Activated CD8-positive, alpha-beta memory T cell treated with anti-CD3 and anti-CD28 coated beads, Interleukin-2, amount 50 U/mL, for 24 hours (primary cell): Measurements from ENCODE around the gene GAREM2.
A peak's percentile ranks its signal among the peaks of the same experiment; 100 is the strongest.
"Not testable (repeated sequence)": the region's sequence is repeated elsewhere in the genome, so short reads cannot be mapped to it uniquely, and the experiment has no call there.

Experiments used
- DNase-seq: peaks from one replicate; pipeline ENCODE4 v3.0.0-alpha.2; 2020; ENCODE audit errors: extremely low read depth

Gene GAREM2

DNA sequence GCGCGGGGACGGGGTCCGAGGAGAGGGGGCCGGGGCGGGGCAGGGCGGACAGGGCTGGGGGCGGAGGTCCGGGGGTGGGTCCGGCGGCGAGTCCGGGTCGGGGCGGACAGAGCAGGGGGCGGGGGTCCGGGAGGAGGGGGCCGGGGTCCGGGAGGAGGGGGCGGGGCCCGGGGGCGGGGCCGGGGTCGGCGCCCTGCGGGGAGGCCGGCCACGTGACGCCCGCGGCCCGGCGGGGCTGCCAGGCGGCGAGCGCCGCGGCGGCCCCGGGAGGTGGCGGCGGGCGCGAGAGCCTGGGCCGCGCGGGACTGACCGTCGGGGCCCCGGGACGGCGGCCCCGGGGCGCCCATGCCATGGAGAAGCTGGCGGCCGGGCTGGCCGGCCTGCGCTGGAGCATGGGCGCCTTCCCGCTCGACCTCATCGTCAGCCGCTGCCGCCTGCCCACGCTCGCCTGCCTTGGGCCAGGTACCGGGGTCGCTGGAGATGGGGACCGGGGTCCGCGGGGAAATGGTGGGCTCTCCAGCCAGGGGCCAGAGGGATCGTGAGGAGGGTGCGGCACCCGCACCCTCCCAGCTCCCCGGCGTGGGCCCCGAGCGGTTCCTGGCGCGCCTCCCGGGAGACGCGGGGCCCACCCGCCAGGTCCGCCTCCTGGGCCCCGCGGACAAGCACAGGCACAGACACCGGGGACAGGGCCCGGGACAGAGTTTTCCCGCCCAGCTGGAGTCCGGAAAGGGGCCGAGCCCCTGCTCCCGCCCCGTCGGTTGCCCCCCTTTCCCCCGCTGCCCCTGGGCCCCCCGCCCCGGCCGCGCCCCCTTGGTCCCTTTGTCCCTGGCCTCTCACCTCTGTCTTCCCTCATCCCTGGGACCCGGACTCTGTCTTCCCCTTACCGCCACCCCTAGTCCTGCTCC, at the start of gene GAREM2:
Gene GAREM2, plus strand, starts transcription at position 218 of the 905 bp plus-strand sequence. Its CDS starts 133 bp downstream, at position 351.
- no peak for DNase-seq

DNA sequence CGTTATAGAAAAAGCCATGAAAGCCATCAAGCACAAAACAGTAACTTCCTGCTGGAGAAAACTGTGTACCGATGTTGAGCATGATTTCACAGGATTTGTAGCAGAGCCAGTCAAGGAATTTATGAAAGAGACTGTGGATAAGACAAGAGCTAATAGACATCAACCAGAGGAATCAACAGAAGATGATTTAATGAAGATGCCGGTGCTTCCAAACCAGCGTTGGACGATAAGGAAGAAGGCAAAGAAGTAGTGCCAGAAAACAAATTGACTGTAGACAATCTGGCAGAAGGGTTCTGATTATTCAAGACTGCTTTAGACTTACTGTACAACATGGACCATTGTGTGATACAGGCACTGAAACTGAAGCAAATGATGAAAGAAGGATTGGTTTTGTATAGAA, 49.5 kb upstream of the GAREM2 start:
- DNase-seq: no peak

DNA sequence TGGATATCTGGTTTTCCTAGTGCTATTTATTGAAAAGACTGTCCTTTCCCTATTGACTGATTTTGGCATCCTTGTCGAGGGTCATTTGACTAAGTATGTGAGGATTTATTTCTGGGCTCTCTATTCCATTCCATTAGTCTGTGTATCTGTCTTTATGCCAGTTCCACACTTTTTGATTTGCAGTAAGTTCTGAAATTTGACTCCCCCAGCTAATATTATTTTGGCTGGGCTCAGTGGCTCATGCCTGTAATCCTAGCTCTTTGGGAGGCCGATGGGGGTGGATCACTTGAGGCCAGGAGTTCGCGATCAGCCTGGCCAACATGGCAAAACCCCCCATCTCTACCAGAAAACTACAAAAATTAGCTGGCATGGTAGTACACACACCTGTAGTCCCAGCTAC, 46.8 kb upstream of the GAREM2 start:
- DNase-seq: no peak

DNA sequence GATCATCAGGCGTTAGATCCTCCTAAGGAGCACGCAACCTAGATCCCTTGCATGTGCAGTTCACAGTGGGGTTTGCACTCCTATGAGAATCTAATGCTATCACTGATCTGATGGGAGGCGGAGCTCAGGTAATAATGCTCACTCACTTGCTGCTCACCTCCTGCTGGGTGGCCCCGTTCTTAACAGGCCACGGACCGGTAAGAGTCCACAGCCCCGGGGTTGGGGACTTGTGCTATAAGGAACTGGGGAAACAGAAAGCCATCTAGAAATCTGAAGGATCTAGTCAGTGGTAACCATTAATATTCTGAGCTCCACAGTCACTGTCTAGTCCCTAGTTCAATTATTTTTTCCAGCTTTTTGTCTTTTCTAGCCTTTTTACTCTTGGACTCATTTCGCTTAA, 44.7 kb upstream of the GAREM2 start:
- DNase-seq: no peak

DNA sequence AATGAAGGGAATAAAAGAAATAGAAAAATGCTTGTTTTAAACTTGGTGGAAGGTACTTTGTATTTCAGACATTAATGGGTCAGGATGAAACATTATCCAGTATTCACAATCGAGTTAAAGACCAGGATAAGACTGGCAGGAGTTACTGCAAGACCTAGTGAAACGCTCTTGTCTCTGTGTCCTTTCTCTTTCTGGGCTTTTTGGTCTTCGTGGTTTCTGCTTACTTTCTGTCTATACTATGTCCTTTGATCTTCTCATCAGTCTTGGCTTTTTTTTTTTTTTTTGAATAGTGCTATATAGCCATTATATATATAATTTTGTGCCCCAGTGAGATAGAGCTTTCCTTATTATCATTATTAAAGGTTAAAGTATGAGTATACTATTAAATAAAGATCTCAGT, 42.1 kb upstream of the GAREM2 start:
- DNase-seq: no peak

DNA sequence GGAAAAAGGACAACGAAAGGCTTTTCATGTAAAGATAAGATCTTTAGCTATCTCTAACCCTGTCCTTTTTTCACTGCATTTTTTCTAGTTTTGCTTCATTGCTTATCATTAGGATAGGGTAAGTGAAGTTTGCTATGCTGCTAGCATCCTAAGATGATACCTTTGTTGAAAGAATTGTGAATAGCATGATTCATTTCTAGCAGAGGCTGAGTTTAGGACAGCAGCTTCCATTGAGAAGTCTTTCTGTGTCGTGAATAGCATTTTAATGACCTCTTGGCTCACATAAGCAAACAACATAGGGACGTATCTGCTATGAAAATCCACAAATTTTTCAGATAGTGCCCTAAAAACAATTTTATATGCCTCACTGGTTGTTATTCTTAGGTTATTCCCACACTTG, 36.4 kb upstream of the GAREM2 start:
- DNase-seq: no peak

DNA sequence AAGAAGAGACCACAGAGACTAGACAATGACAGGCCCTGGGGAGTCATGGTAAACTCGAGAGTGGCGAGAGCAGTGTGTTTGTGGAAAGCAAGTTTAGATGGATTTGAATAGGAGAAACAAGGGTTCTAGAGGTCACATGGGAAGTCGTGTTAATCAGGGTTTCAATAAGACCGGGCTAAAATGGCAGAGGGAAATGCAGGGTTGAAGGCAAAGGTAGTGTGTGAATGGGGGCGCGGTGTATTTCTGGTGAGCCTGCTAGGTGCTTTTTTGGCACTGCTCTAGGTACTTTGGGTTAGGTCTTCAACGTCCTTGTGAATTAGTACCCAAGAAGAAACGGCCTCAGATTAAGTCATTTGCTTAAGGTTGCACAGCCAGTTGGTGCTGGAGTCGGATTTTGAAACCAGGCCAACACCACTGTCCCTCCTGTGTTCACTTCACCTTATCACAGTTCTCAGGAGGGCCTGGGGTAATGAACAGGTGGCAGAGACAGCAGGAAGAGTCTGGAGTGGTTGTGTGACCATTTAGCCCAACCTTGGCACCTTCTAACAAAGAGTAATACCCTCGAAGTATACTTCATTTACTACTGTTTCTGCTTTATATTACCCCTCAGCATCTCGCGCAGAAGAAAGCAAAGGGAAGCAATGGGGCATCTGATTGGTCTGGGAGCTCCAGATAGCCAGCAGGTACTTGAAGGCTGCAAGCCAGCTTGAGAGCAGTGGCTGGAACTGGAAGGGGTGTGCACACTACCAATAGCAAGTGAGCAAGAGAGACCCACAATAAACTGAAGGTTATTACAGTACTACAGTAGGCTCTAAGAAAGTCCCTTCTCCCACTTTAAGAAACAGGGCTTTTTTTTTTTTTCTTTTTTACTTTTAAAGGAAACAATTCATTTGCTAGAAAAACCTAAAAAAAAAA, 33.4 kb upstream of the GAREM2 start:
- DNase-seq: no peak

DNA sequence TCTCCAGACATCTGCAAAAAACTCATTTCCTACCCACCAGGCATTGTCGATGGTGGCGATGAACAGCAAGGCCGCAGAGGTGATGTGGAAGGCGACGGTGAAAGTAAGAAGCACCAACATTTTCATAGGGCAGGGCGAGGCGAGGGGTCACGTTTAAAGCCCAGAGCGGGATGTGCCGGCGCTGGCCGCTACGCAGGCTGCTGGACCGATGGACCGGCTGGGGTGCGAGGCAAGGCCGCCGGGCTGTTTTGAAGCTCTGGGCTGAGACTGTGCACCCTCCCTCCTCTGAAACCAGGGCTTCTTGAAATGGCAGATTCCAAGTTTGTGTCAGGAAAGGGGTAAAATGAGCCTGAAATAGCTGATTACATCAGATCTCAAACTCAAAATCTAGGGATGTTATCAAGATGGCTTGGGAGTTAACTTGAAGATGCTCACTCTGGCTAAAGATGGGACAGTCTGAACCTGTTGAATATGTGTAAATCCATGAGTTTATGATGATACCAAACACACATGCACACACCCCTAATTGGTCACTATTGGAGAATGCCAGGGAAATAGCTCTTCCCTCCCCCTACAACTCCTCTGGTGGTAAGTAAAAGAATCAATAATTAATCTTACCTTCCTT, 31.6 kb upstream of the GAREM2 start:
- DNase-seq: no peak

DNA sequence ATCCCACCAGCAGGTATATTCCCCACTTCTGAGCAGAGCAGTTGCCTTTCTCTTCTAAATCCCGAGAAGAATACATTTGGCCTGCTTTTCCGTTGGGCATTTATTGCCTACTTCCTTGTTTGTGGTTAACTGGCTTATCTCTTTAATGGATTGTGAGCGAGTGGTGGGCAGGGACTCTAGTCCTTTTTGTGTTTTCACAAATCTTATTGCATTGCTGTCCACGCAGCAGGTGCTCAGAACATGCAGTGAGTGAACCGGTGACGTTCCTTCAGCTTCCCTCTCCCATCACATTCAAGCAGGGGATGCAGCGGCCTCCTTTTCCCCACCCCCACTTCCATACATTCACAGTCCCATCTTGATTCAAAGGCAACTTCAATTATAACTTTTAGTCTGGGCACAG, 28.9 kb upstream of the GAREM2 start:
- no peak for DNase-seq

DNA sequence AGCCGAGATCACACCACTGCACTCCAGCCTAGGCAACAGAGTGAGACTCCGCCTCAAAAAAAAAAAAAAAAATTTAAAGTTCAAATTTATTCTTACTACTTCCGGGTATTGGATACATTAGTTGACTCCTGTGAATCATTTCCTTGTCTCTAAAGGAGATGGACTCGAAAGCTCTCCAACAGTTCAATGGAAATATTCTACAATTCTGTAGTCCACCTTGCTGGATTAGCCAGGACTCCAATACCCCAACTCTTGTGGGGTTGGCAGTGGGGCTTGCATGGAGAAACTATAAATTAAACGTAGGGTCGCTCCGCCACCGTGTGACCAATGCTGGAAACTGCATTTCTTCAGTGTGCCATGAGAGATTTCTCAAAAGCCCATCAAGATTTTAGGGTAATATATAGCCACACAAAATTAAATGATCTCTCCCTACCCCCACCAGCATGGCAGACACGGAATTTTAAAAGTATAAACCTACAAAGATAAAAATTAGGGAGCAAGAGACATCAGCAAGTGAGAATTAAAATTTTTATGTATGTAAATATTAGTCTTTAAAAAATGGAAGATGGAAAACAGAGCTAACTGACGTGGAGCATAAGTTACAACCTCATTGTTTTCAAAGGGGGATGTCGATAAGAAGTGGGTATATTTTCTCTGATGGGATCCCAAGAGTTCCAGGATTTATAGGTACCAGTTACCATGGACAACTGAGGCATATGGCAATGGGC, 27.8 kb upstream of the GAREM2 start:
- peak; percentile 26 for DNase-seq

DNA sequence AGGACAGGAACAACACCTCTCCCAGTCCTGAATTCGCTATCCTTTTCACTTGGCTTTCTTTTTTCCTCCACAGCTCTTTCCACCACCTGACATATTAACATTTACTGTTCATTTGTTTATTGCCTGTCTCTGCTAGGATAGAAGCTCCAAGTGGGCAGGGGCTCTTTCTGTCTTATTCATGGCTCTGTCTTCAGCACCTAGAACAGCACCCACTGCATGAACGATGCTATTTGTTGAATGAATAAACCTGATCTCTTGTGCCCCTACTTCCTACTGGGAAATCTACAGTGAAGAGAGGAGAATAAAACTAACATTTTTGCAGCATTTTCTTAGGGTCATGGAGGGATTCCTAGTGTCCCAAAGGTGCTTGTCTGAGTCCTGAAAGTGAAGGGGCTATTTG, 24.4 kb upstream of the GAREM2 start:
- no peak for DNase-seq

DNA sequence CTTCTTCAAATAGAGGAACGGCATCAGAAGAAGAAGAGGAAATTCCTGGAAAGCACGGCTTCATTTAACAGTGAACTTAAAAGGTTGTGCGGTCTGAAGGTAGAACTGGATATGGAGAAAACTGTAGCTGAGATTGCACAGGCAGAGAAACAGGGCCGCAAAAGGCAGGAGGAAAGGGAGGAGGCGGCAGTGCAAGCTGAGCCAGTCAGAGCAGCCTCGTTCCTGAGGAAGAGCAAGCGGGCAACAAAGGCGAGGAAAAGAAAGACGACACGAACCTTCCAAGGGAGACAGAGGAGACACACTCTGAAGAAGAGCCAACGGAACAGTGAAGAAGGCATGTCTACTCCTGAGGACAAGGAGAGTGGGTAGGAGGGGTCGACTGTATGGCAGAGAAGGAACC, 22.6 kb upstream of the GAREM2 start:
- DNase-seq: no peak

DNA sequence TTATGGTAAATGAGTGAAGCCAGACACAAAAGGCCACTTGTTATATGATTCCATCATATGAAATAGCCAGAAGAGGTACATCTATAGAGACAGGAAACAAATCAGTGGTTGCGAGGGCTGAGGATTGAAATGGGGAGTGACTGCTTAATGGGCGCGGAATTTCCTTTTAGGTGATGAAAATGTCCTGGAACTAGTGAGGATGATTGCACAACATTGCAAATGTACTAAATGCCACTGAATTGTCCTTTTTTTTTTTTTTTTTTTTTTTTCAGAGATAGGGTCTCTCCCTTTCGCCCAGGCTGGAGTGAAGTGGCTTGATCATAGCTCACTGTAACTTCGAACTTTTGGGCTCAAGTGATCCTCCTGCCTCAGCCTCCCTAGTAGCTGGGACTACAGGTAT, 15.3 kb upstream of the GAREM2 start:
- DNase-seq: no peak

DNA sequence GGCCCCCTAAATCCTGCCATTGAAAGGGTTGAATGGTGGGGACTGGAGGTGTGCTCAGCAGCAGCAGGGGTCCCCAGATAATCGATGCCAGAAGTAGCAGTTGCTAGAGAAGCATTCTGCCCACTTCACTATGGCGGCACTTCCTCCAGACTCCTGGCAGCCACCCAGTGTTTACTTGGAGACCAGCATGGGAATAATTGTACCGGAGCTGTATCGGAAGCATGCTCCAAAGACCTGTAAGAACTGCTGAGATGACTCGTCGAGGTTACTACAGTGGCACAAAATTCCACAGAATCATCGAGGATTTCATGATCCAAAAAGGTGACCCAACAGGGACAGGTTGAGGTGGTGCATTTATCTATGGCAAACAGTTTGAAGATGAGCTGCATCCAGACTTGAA, 11.0 kb upstream of the GAREM2 start:
- no peak for DNase-seq

DNA sequence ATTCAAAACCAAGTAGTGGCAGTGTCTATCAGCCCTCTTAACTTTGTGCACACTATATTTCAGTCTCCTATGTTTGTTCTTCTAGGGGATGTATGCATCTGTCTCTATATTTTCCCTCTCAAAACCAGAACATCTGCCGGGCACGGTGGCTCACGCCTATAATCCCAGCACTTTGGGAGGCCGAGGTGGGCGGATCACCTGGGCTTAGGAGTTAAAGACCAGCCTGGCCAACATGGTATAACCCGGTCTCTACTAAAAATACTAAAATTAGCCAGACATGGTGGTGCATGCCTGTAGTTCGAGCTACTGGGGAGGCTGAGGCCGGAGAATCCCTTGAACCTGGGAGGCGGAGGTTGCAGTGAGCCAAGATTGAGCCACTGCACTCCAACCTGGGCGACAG, 9.9 kb upstream of the GAREM2 start:
- DNase-seq: no peak

DNA sequence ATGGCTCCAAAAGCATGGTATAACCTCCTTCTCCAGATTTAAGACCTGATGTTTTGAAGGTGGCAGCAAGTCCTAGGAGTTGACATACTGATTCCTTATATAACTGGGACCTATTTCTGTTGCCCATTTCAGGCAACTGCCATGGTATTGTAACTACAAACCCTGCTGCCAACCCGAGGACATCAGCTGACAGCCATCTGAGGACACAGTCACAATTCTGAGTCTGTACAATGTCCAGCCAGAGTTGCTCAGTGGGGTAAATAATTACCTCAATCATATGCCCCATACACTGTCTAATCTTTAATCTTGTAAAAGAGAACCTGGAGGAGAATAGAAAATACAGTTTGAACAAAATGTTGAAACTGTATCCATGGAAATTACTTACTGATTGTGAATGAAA, 8.7 kb upstream of the GAREM2 start:
- DNase-seq: no peak

DNA sequence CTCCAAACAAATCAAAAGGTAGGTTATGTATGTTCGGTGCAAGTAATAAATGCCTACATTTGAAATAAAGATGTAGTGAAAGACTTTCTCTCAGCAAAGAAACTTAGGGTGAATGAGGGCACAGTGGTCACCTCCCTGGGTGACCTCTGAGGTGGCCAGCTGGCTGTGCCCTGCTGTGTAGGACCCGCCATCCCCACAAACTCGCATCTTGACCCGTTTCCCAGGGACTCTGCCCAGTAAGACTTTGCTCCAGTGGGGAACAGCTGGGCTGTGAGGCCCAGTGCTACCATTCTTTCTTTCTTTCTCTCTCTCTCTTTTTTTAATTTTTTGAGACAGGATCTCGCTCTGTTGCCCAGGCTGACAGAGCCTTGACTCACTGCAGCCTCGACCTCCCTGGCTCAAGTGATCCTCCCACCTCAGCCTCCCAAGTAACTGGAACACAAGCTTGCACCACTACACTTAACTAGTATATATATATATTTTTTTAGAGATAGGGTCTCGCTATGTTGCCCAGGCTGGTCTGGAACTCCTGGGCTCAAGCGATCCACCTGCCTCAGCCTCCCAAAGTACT, 8.2 kb upstream of the GAREM2 start:
- DNase-seq: no peak

DNA sequence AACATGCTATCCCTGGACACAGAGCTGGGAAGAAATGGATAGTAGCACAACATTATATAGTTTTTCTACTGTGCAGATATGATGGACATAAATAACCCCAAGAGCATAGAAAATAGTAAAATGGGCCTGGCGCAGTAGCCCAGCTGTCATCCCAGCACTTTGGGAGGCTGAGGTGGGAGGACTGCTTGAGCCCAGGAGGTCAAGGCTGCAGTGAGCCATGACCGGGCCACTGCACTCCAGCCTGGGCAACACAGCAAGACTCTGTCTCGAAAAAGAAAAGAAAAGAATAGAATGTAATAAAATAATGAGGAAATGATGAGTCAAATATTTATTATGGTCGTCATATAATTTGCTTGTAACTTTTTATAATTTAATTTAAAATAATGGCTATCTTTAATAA, 7.5 kb upstream of the GAREM2 start:
- no peak for DNase-seq

DNA sequence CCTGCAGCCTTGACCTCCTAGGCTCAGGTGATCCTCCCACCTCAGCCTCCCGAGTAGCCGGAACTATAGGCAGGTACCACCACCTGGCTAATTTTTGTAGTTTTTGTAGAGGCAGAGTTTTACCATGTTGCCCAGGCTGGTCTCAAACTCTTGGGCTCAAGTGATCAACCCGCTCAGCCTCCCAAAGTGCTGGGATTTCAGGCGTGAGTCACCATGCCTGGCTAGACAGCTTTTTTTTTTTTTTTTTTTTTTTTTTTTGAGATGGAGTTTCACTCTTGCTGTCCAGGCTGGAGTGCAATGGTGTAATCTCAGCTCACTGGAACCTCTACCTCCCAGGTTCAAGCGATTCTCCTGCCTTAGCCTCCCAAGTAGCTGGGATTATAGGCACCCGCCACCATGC, 6.3 kb upstream of the GAREM2 start:
- not testable (repeated sequence) for DNase-seq

DNA sequence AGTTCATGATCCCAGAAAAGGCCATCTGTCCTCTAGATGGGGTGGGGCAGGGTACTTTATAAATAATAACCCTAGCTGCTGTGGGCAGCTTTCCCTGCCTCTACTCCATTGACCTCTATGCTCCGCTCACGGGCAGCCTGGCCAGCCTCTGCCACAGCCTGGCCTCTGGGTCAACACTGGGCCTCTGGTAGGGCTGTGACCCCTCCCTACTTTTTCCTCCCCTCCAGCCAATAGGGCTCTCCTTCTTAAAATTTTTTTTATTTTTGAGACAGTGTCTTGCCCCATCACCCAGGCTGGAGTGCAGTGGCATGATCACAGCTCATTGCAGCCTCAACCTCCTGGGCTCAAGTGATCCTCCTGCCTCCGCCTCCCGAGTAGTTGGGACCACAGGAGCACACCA, 4.1 kb upstream of the GAREM2 start:
- no peak for DNase-seq

DNA sequence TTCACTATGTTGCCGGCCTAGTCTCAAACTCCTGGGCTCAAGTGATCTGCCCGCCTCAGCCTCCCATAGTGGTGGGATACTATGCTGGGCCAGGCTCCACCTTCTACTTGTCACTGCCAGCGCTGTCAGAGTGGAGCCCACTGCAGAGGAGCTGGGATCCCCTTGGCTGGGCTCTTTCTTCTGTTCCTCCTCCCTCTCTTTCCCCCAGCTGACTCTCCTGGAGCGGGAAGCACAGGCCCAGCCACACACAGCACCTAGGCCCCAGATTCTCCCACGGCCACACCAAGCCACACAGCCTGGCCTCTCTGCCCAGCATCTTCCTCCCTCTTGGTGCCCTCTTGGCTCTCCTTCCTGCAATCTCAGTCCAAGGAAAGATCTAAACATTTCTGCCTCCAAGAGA, 3.7 kb upstream of the GAREM2 start:
- no peak for DNase-seq
